Measurements from ENCODE around the gene GPC6.

The GPC6 gene

DNA sequence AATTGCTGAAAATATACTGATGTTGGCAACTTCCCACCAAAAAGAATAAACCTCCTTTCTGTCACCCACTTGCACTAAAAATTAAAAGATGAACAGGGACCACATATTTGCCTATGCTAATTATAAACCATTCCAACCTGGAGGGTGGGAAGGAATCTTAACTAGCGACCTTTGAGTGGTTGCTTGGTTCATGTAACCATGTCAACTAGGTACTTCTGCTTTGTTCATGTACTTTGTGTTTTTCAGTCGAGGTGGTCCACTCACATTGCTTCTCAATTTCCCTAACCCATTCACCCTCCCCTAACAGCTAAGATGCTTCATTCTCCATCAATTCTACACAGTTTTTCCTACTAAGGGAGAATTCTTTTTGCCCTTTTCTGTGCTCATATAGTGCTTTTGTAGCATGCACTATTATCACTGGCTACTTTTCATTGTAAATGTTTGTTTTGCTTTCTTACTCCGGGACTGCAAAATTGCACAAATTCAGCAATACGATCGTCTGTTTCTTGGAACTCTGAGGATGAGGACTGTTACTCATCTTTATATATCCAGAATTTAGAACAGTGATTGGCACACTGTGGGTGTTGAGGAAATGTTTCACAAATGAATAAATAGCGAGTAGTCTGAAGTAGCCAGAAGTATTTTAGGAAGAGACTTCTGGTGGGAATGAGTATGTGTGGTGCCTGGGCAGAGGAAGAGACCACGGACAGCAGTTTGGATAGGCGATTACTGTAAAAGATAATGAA lies 187.5 kb downstream of the GPC6 start:
- Histone ChIP-seq H3K4me2 (ENCODE audit: low read depth, low read length, poor library complexity, severe bottlenecking) (no peak overlapping the region), H3K9me3 (ENCODE audit: insufficient read depth, low read depth, low read length) (no peaks in the 10 kb centered on the region), H3K4me3 (ENCODE audit: low read length, poor library complexity, severe bottlenecking) (no peak overlapping the region), H3K36me3 (ENCODE audit: insufficient read depth, low read length) (no peaks in the 10 kb centered on the region), H3K9me2 (replicated peaks; ENCODE audit: low read depth, low read length) (no peaks in the 10 kb centered on the region), H3K27me3 (ENCODE audit: insufficient read depth, low read length, poor library complexity, severe bottlenecking) (no peaks in the 10 kb centered on the region), H3F3A (ENCODE audit: low read depth) (no peaks in the 10 kb centered on the region), H3K4me1 (ENCODE audit: insufficient read depth, low read length, poor library complexity, severe bottlenecking) (no peaks in the 10 kb centered on the region), H2AFZ (ENCODE audit: low read length) (no peak overlapping the region), H4K20me1 (ENCODE audit: insufficient read depth, low read length, poor library complexity, severe bottlenecking) (no peaks in the 10 kb centered on the region), H3K9ac (ENCODE audit: low read depth, low read length, poor library complexity, severe bottlenecking) (no peak overlapping the region), H3K79me2 (ENCODE audit: insufficient read depth, low read length) (no peaks in the 10 kb centered on the region)
- TF ChIP-seq EZH2phosphoT487 (IDR thresholded peaks at IDR 0.05; ENCODE audit: borderline replicate concordance): no peak
- TF ChIP-seq, protein P1, sequence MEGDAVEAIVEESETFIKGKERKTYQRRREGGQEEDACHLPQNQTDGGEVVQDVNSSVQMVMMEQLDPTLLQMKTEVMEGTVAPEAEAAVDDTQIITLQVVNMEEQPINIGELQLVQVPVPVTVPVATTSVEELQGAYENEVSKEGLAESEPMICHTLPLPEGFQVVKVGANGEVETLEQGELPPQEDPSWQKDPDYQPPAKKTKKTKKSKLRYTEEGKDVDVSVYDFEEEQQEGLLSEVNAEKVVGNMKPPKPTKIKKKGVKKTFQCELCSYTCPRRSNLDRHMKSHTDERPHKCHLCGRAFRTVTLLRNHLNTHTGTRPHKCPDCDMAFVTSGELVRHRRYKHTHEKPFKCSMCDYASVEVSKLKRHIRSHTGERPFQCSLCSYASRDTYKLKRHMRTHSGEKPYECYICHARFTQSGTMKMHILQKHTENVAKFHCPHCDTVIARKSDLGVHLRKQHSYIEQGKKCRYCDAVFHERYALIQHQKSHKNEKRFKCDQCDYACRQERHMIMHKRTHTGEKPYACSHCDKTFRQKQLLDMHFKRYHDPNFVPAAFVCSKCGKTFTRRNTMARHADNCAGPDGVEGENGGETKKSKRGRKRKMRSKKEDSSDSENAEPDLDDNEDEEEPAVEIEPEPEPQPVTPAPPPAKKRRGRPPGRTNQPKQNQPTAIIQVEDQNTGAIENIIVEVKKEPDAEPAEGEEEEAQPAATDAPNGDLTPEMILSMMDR (conservative IDR thresholded peaks at IDR 0.05; ENCODE audit: low read length): no peak

DNA sequence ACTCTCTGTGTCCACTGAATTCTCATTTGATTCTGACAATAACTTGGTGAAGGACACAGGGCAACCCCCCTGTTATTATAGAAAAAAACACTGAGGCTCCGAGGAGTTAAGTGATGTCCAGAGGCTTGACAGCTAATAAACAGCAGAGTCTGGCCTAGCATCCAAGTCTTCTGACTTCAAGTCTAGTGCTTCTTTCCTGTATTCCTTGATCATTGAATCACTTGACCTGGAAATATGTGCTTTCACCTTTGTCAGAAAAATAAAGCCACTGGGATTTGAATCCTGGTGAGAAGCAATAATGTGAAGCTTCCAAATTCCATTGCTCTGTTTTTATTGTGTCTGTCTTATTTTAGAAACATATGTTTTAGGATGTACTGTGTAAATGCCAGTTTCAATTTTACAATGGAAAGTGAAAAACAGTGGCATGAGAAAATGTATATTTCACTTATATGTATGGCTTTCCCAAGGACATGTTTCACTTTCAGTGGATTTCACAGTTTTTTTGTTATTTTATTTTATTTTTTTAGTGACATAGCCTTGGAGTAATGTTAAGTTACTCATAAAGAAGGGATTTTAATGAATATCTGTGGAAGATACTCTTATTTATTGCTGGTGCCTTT lies 190.2 kb downstream of the GPC6 start:
- no peak overlapping the region for H2AFZ ChIP-seq (ENCODE audit: low read length)
- no peaks in the 10 kb centered on the region for H3K9me2 ChIP-seq (replicated peaks; ENCODE audit: low read depth, low read length)
- no peak overlapping the region for H3K9ac ChIP-seq (ENCODE audit: low read depth, low read length, poor library complexity, severe bottlenecking)
- H3K79me2 ChIP-seq (ENCODE audit: insufficient read depth, low read length): no peaks in the 10 kb centered on the region
- no peaks in the 10 kb centered on the region for H3K27me3 ChIP-seq (ENCODE audit: insufficient read depth, low read length, poor library complexity, severe bottlenecking)
- no peaks in the 10 kb centered on the region for H4K20me1 ChIP-seq (ENCODE audit: insufficient read depth, low read length, poor library complexity, severe bottlenecking)
- H3K4me2 ChIP-seq (ENCODE audit: low read depth, low read length, poor library complexity, severe bottlenecking): no peak overlapping the region
- no peaks in the 10 kb centered on the region for H3K9me3 ChIP-seq (ENCODE audit: insufficient read depth, low read depth, low read length)
- no peak overlapping the region for H3K4me3 ChIP-seq (ENCODE audit: low read length, poor library complexity, severe bottlenecking)
- TF ChIP-seq, protein P1 (conservative IDR thresholded peaks at IDR 0.05; ENCODE audit: low read length): no peak
- TF ChIP-seq EZH2phosphoT487 (IDR thresholded peaks at IDR 0.05; ENCODE audit: borderline replicate concordance): no peak
- H3F3A ChIP-seq (ENCODE audit: low read depth): no peaks in the 10 kb centered on the region
- no peaks in the 10 kb centered on the region for H3K36me3 ChIP-seq (ENCODE audit: insufficient read depth, low read length)
- H3K4me1 ChIP-seq (ENCODE audit: insufficient read depth, low read length, poor library complexity, severe bottlenecking): no peaks in the 10 kb centered on the region

DNA sequence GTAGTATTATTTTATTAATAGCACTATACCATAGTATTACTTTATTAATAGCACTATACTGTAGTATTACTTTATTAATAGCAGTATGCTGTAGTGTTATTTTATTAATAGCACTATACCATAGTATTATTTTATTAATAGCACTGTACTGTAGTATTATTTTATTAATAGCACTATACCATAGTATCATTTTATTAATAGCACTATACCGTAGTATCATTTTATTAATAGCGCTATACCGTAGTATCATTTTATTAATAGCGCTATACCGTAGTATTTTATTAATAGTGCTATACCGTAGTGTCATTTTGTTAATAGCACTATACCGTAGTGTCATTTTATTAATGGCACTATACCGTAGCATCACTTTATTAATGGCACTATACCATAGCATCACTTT lies 191.8 kb downstream of the GPC6 start:
- H3K36me3 ChIP-seq (ENCODE audit: insufficient read depth, low read length): no peaks in the 10 kb centered on the region
- no peaks in the 10 kb centered on the region for H3F3A ChIP-seq (ENCODE audit: low read depth)
- TF ChIP-seq, protein P1 (conservative IDR thresholded peaks at IDR 0.05; ENCODE audit: low read length): no peak
- TF ChIP-seq EZH2phosphoT487 (IDR thresholded peaks at IDR 0.05; ENCODE audit: borderline replicate concordance): no peak
- H3K9me3 ChIP-seq (ENCODE audit: insufficient read depth, low read depth, low read length): no peaks in the 10 kb centered on the region
- no peaks in the 10 kb centered on the region for H3K27me3 ChIP-seq (ENCODE audit: insufficient read depth, low read length, poor library complexity, severe bottlenecking)
- H3K9me2 ChIP-seq (replicated peaks; ENCODE audit: low read depth, low read length): no peaks in the 10 kb centered on the region
- no peak overlapping the region for H2AFZ ChIP-seq (ENCODE audit: low read length)
- no peaks in the 10 kb centered on the region for H4K20me1 ChIP-seq (ENCODE audit: insufficient read depth, low read length, poor library complexity, severe bottlenecking)
- no peaks in the 10 kb centered on the region for H3K4me1 ChIP-seq (ENCODE audit: insufficient read depth, low read length, poor library complexity, severe bottlenecking)
- H3K79me2 ChIP-seq (ENCODE audit: insufficient read depth, low read length): no peaks in the 10 kb centered on the region
- H3K4me2 ChIP-seq (ENCODE audit: low read depth, low read length, poor library complexity, severe bottlenecking): no peak overlapping the region
- H3K4me3 ChIP-seq (ENCODE audit: low read length, poor library complexity, severe bottlenecking): no peak overlapping the region
- H3K9ac ChIP-seq (ENCODE audit: low read depth, low read length, poor library complexity, severe bottlenecking): no peak overlapping the region
